Activated CD8-positive, alpha-beta T cell treated with anti-CD3 and anti-CD28 coated beads for 36 hours (primary cell): ENCODE measurements around the gene NIPAL3. TPM values are rescaled to one million over a fixed set of nuclear protein-coding genes. Genes with fewer than 3 reads are reported as not detected.

Source experiments
- ATAC-seq: fragments of 200-7000 bp; cut with Tn5 transposase; one replicate; pipeline ENCODE4 v1.10.0; 2021; ENCODE audit warnings: mild to moderate bottlenecking, moderate library complexity
- CTCF ChIA-PET: fragments of 350-600 bp; sonication (Branson Sonifier 250); formaldehyde crosslinking; loops from one replicate; lab custom pipeline; 2021; ENCODE audit warnings: antibody characterized with exemption; lab: Charles Lee
- POLR2A ChIA-PET: fragments of 350-600 bp; sonication (Branson Sonifier 250); formaldehyde crosslinking; loops from one replicate; lab custom pipeline; 2021; ENCODE audit warnings: antibody characterized with exemption; lab: Charles Lee
- DNase-seq: peaks from one replicate; pipeline ENCODE4 v3.0.0-alpha.2; 2020
- H3K27ac Mint-ChIP-seq: one replicate; pipeline ENCODE4 v1.8.0; 2021; ENCODE audit warnings: mild to moderate bottlenecking, mixed read lengths
- H3K27me3 Mint-ChIP-seq: one replicate; pipeline ENCODE4 v1.8.0; 2021; ENCODE audit warnings: mixed read lengths
- H3K36me3 Mint-ChIP-seq: one replicate; pipeline ENCODE4 v1.8.0; 2021; ENCODE audit warnings: low read depth, mixed read lengths
- H3K4me1 Mint-ChIP-seq: one replicate; pipeline ENCODE4 v1.8.0; 2021; ENCODE audit warnings: low read depth, mixed read lengths
- H3K4me3 Mint-ChIP-seq: one replicate; pipeline ENCODE4 v1.8.0; 2021; ENCODE audit warnings: mild to moderate bottlenecking, moderate library complexity, mixed read lengths
- H3K9me3 Mint-ChIP-seq: one replicate; pipeline ENCODE4 v1.8.0; 2021; ENCODE audit warnings: mixed read lengths
- intact Hi-C: fragments of 100-400 bp; cut with micrococcal nuclease; formaldehyde crosslinking; loops from one replicate; pipeline ENCODE4 v1.10.0; 2022
- total RNA-seq, 2 experiments: library from RNA; stranded (reverse); gene quantifications; one replicate each; pipeline ENCODE4 v1.2.3, GENCODE V29; 2021
- TF ChIP-seq, protein P1 (sequence below): fragments of 200-600 bp; IDR thresholded peaks from one replicate; pipeline ENCODE4 v1.8.0; 2022; ENCODE audit warnings: antibody characterized with exemption, mild to moderate bottlenecking

Gene NIPAL3
- total RNA-seq, 2 experiments from 2014 or later = 33.2 to 33.3 TPM

DNA sequence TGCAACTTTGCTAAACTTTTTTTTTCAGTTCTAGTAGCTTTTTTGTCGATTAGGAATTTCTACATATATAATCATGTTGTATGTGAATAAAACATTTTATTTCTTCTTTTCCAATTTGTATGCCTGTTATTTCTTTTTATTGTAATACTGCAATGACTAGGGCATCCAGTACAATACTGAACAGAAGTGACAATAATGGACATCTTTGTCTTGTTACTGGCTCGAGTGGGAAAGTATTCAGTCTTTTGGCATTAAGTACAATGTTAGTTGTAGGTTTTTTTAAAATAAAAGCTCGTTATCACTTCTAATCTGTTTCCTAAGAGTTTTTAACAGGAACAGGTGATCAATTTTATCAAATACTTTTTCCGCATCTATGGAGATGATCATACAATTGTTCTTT lies 11.8 kb upstream of the NIPAL3 start:
- H3K9me3 Mint-ChIP-seq = no peaks in the 10 kb centered on the region
- peaks cover 8% of the 10 kb centered on the region for H3K4me1 Mint-ChIP-seq
- CTCF ChIA-PET = interaction anchor here (0.8 to 6.3 kb wide), 7 partner anchors 10 to 431 kb away, joined by 3 to 35 read pairs (median 4); partner anchors contain the start of genes NIPAL3 and STPG1
- intact Hi-C loops = no loop called here
- H3K27ac Mint-ChIP-seq = no peak overlapping the region
- peaks cover 5% of the 10 kb centered on the region for H3K36me3 Mint-ChIP-seq
- H3K27me3 Mint-ChIP-seq = no peaks in the 10 kb centered on the region
- DNase-seq = no peak
- TF ChIP-seq, protein P1, sequence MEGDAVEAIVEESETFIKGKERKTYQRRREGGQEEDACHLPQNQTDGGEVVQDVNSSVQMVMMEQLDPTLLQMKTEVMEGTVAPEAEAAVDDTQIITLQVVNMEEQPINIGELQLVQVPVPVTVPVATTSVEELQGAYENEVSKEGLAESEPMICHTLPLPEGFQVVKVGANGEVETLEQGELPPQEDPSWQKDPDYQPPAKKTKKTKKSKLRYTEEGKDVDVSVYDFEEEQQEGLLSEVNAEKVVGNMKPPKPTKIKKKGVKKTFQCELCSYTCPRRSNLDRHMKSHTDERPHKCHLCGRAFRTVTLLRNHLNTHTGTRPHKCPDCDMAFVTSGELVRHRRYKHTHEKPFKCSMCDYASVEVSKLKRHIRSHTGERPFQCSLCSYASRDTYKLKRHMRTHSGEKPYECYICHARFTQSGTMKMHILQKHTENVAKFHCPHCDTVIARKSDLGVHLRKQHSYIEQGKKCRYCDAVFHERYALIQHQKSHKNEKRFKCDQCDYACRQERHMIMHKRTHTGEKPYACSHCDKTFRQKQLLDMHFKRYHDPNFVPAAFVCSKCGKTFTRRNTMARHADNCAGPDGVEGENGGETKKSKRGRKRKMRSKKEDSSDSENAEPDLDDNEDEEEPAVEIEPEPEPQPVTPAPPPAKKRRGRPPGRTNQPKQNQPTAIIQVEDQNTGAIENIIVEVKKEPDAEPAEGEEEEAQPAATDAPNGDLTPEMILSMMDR = no peak
- POLR2A ChIA-PET = interaction anchor here (0.6 to 2.1 kb wide), 5 partner anchors 9 to 204 kb away, joined by 3 to 6 read pairs (median 3); partner anchors contain the start of gene STPG1
- no peak for ATAC-seq
- no peak overlapping the region for H3K4me3 Mint-ChIP-seq

DNA sequence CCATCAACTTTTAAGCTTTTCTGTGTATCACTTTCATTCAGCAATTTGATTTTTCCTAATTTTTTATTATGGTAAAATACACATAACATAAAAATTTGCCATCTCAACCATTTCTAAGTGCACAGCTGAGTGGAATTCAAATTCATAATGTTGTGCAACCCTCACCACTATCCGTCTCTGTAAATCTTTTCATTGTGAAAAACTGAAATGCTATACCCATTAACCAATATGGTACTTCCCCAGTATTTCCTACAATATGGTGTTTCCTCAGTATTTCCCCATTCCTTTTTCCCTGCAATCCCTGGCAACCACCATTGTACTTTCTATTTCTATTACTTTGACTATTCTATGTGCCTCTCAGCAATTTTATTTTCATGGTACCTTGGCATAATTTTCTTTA lies 8.8 kb upstream of the NIPAL3 start:
- Mint-ChIP-seq H3K27me3 (no peaks in the 10 kb centered on the region), H3K4me1 (peaks cover 2% of the 10 kb centered on the region), H3K36me3 (peaks cover 2% of the 10 kb centered on the region), H3K9me3 (no peaks in the 10 kb centered on the region), H3K4me3 (no peak overlapping the region), H3K27ac (no peak overlapping the region)
- ChIA-PET POLR2A (interaction anchor here (0.7 kb wide), 1 partner anchor 222 kb away, joined by 3 read pairs; no protein-coding TSS in a partner anchor), CTCF (interaction anchor here (1.0 to 1.3 kb wide), 5 partner anchors 9 to 208 kb away, joined by 3 to 4 read pairs (median 3); partner anchors contain the start of gene NIPAL3)
- DNase-seq = no peak
- TF ChIP-seq, protein P1 = no peak
- no peak for ATAC-seq
- intact Hi-C loops = no loop called here

DNA sequence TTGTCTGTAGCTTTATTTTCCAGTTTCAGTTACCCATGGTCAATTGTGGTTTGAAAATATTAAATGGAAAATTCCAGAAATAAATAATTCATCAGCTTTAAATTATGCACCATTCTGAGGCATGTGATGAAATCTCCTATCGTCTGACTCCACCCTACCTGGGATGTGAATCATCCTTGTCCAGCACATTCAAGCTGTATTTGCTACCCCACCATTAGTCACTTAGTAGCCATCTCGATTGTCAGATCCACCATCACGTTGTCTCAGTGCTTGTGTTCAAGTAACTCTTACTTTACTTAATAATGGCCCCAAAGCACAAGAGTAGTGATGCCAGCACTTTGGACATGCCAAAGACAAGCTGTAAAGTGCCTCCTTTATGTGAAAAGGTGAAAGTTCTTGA lies 6.1 kb upstream of the NIPAL3 start:
- CTCF ChIA-PET = interaction anchor here (0.6 to 3.1 kb wide), 7 partner anchors 10 to 260 kb away, joined by 3 to 33 read pairs (median 5); no protein-coding TSS in a partner anchor
- peaks cover 2% of the 10 kb centered on the region for H3K36me3 Mint-ChIP-seq
- DNase-seq (no peak), ATAC-seq (no peak)
- intact Hi-C loops = no loop called here
- TF ChIP-seq, protein P1 = no peak
- H3K27me3 Mint-ChIP-seq = no peaks in the 10 kb centered on the region
- no peak overlapping the region for H3K27ac Mint-ChIP-seq
- no peaks in the 10 kb centered on the region for H3K9me3 Mint-ChIP-seq
- H3K4me1 Mint-ChIP-seq = peaks cover 13% of the 10 kb centered on the region
- no peak overlapping the region for H3K4me3 Mint-ChIP-seq
- POLR2A ChIA-PET = interaction anchor here (0.5 to 1.1 kb wide), 2 partner anchors 77 to 132 kb away, joined by 3 read pairs; no protein-coding TSS in a partner anchor

DNA sequence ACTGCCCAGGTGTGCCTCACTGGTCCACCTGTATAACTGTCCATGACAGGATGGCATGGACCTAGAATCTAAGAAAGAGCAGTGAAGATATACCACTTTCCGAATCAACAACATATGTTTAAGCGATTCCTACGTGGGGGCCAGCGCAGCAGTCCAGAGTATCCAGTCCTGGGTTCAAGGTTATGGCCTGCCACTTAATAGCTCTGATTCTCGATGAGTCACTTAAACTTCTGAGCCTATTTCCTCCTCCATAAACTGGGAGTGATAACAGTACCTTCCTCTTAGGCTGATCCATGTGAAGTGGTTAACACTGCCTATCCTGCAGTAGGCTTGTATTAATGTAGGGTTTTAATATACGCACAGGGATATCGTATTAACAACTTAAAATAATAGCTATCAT lies 4.9 kb upstream of the NIPAL3 start:
- no peak for DNase-seq
- no peaks in the 10 kb centered on the region for H3K27me3 Mint-ChIP-seq
- intact Hi-C loops = loop anchor here (5.0 kb wide), 1 partner anchor 227 kb away; no protein-coding TSS in a partner anchor
- H3K9me3 Mint-ChIP-seq = no peaks in the 10 kb centered on the region
- POLR2A ChIA-PET = no interaction called here
- peaks cover 20% of the 10 kb centered on the region for H3K4me1 Mint-ChIP-seq
- ATAC-seq = no peak
- no peak overlapping the region for H3K4me3 Mint-ChIP-seq
- TF ChIP-seq, protein P1 = no peak
- no peak overlapping the region for H3K27ac Mint-ChIP-seq
- CTCF ChIA-PET = interaction anchor here (1.1 to 9.6 kb wide), 4 partner anchors 17 to 212 kb away, joined by 4 to 103 read pairs (median 24); no protein-coding TSS in a partner anchor
- peaks cover 2% of the 10 kb centered on the region for H3K36me3 Mint-ChIP-seq

DNA sequence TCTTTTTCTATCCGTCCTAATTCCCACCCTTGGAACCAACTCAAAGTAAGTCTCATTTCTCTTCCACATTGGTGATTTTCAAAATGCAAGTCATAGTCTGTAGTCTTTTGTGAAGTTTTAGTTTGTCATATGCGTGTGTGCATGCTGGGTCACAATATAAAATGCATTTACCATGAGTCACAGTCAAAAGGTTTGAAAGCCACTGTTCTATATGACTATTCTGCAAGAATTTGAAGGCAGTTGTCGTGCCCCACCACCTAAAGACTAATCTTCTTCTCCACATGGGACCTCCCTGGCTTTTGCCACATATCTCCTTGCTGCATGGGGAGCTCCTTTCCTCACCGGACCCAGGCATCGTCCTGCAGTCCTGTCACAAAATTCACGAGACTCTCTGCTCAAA lies 3.6 kb upstream of the NIPAL3 start:
- POLR2A ChIA-PET = no interaction called here
- TF ChIP-seq, protein P1 = no peak
- peaks cover 2% of the 10 kb centered on the region for H3K36me3 Mint-ChIP-seq
- H3K27ac Mint-ChIP-seq = no peak overlapping the region
- intact Hi-C loops = loop anchor here (5.0 kb wide), 1 partner anchor 225 kb away; no protein-coding TSS in a partner anchor
- DNase-seq = peak; percentile 24
- no peaks in the 10 kb centered on the region for H3K9me3 Mint-ChIP-seq
- H3K4me3 Mint-ChIP-seq = no peak overlapping the region
- ATAC-seq = no peak
- peaks cover 24% of the 10 kb centered on the region for H3K4me1 Mint-ChIP-seq
- CTCF ChIA-PET = interaction anchor here (1.0 to 9.6 kb wide), 5 partner anchors 18 to 341 kb away, joined by 3 to 103 read pairs (median 11); no protein-coding TSS in a partner anchor
- no peaks in the 10 kb centered on the region for H3K27me3 Mint-ChIP-seq
